ENCODE data around the gene CDC73. TPM values are rescaled to one million over a fixed set of nuclear protein-coding genes. Genes with fewer than 3 reads are reported as not detected.

Gene CDC73
- total RNA-seq, 2 experiments from 2014 or later: 47.9 to 49.3 TPM

- Mint-ChIP-seq H3K9me3 (no peaks in the 10 kb centered on the region), H3K4me3 (peak overlapping the region; percentile 89), H3K36me3 (peaks cover 2% of the 10 kb centered on the region), H3K4me1 (ENCODE audit: low read depth) (peaks cover 17% of the 10 kb centered on the region), H3K27ac (peak overlapping the region; percentile 62), H3K27me3 (no peaks in the 10 kb centered on the region)
- peak; percentile 44 for DNase-seq
- intact Hi-C loops (cut with micrococcal nuclease): no loop called here
- ChIA-PET CTCF (interaction anchor here (0.6 to 1.8 kb wide), 5 partner anchors 9 to 45 kb away, joined by 3 to 7 read pairs (median 5); partner anchors contain the start of genes CDC73, RO60 and UCHL5), POLR2A (interaction anchor here (0.7 to 2.6 kb wide), 6 partner anchors 9 to 121 kb away, joined by 3 to 12 read pairs (median 4); partner anchors contain the start of genes CDC73, RO60 and UCHL5)
Measured at GRCh38 chr1:193104502-193104906, 17.3 kb upstream of the CDC73 start.

- peak; percentile 73 for DNase-seq
- POLR2A ChIA-PET: interaction anchor here (0.7 to 2.6 kb wide), 6 partner anchors 8 to 122 kb away, joined by 3 to 12 read pairs (median 4); partner anchors contain the start of genes RO60 and UCHL5
Measured at GRCh38 chr1:193104907-193105820, 16.7 kb upstream of the CDC73 start, which contains the start of gene GLRX2. GLRX2 (minus strand) TSS chr1:193105414; CDS start chr1:193105382, 32 bp downstream.

GRCh38 chr1:193105821-193106177, 16.0 kb upstream of the CDC73 start:
- Mint-ChIP-seq H3K4me1 (ENCODE audit: low read depth) (peaks cover 17% of the 10 kb centered on the region), H3K36me3 (peaks cover 2% of the 10 kb centered on the region), H3K27ac (peak overlapping the region; percentile 72), H3K9me3 (no peaks in the 10 kb centered on the region), H3K4me3 (peak overlapping the region; percentile 89), H3K27me3 (no peaks in the 10 kb centered on the region)
- intact Hi-C loops (cut with micrococcal nuclease): loop anchor here (1.0 kb wide), 2 partner anchors 17 to 46 kb away; partner anchors contain the start of genes CDC73, RO60 and UCHL5
- CTCF ChIA-PET: interaction anchor here (1.1 to 1.2 kb wide), 2 partner anchors 17 to 48 kb away, joined by 3 to 7 read pairs; no protein-coding TSS in a partner anchor
- DNase-seq: no peak
- POLR2A ChIA-PET: interaction anchor here (0.7 to 2.6 kb wide), 3 partner anchors 13 to 47 kb away, joined by 3 to 12 read pairs (median 5); partner anchors contain the start of genes RO60 and UCHL5

More at GRCh38 chr1:193104907-193105820, 16.7 kb upstream of the CDC73 start, which contains the start of gene GLRX2:
- peak within 1 kb of the TSS; percentile 89 for H3K4me3 Mint-ChIP-seq
- no peaks in the 10 kb centered on the region for H3K9me3 Mint-ChIP-seq
- intact Hi-C loops (cut with micrococcal nuclease): loop anchor here (1.0 kb wide), 2 partner anchors 17 to 46 kb away; partner anchors contain the start of genes CDC73, RO60 and UCHL5
- peak within 1 kb of the TSS; percentile 72 for H3K27ac Mint-ChIP-seq
- no peaks in the 10 kb centered on the region for H3K27me3 Mint-ChIP-seq
- CTCF ChIA-PET: interaction anchor here (0.6 to 1.8 kb wide), 5 partner anchors 9 to 46 kb away, joined by 3 to 7 read pairs (median 5); partner anchors contain the start of genes CDC73, RO60 and UCHL5
- peaks cover 2% of the 10 kb centered on the region for H3K36me3 Mint-ChIP-seq
- H3K4me1 Mint-ChIP-seq (ENCODE audit: low read depth): peaks cover 17% of the 10 kb centered on the region

GRCh38 chr1:193108471-193108870, 13.4 kb upstream of the CDC73 start:
- ChIA-PET POLR2A (interaction anchor here (1.3 kb wide), 1 partner anchor 50 kb away, joined by 3 read pairs; no protein-coding TSS in a partner anchor), CTCF (no interaction called here)
- Mint-ChIP-seq H3K27ac (no peak overlapping the region), H3K9me3 (no peaks in the 10 kb centered on the region), H3K27me3 (no peaks in the 10 kb centered on the region), H3K36me3 (no peaks in the 10 kb centered on the region), H3K4me3 (no peak overlapping the region), H3K4me1 (ENCODE audit: low read depth) (peaks cover 11% of the 10 kb centered on the region)
- intact Hi-C loops (cut with micrococcal nuclease): no loop called here
- no peak for DNase-seq

GRCh38 chr1:193109619-193110018, 12.2 kb upstream of the CDC73 start:
- no peaks in the 10 kb centered on the region for H3K36me3 Mint-ChIP-seq
- no peak overlapping the region for H3K4me3 Mint-ChIP-seq
- intact Hi-C loops (cut with micrococcal nuclease): no loop called here
- CTCF ChIA-PET: no interaction called here
- no peak for DNase-seq
- no peak overlapping the region for H3K27ac Mint-ChIP-seq
- no peaks in the 10 kb centered on the region for H3K9me3 Mint-ChIP-seq
- H3K4me1 Mint-ChIP-seq (ENCODE audit: low read depth): peaks cover 4% of the 10 kb centered on the region
- H3K27me3 Mint-ChIP-seq: no peaks in the 10 kb centered on the region
- POLR2A ChIA-PET: no interaction called here

DNA sequence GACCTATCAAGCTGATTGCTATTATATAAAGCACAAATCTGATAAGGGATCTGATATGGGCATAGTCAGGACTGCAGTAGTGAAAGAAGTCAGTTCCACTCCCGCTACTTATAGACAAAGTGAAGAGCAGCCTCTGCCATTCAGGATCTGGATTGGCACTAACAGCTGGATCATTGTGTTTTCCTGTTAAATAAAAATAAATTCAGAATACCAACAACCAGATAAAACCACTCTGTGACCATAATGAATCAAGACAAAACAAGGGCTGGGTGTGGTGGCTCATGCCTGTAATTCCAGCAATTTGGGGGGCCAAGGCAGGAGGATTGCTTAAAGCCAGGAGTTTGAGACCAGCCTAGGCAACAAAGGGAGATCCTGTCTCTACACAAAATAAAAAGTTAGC, 11.6 kb upstream of the CDC73 start:
- Mint-ChIP-seq H3K4me3 (no peak overlapping the region), H3K36me3 (no peaks in the 10 kb centered on the region), H3K4me1 (ENCODE audit: low read depth) (peaks cover 4% of the 10 kb centered on the region), H3K9me3 (no peaks in the 10 kb centered on the region), H3K27me3 (no peaks in the 10 kb centered on the region), H3K27ac (no peak overlapping the region)
- no peak for DNase-seq
- intact Hi-C loops (cut with micrococcal nuclease): no loop called here
- CTCF ChIA-PET: no interaction called here
- POLR2A ChIA-PET: interaction anchor here (1.0 kb wide), 1 partner anchor 10 kb away, joined by 3 read pairs; no protein-coding TSS in a partner anchor

GRCh38 chr1:193110864-193111263, 11.0 kb upstream of the CDC73 start:
- H3K4me1 Mint-ChIP-seq (ENCODE audit: low read depth): no peaks in the 10 kb centered on the region
- intact Hi-C loops (cut with micrococcal nuclease): no loop called here
- CTCF ChIA-PET: no interaction called here

DNA sequence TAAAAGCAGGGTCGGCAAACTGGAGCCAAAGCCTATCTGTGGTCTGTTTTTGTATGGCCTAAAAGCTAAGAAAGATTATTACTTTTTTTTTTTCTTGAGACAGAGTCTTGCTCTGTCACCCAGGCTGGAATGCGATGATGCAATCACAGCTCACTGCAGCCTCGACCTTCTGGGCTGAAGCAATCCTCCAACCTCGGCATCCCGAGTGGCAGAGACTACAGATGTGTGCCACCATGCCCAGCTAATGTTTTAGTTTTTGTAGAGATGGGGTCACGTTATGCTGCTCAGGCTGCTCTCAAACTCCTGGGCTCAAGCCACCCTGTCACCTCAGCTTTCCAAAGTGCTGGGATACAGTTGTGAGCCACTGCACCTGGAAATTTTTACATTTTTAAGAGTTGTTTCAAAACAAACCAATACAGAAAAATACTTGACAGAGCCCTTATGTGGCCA, 10.2 kb upstream of the CDC73 start:
- Mint-ChIP-seq H3K27ac (no peak overlapping the region), H3K9me3 (no peaks in the 10 kb centered on the region), H3K4me3 (no peak overlapping the region), H3K4me1 (ENCODE audit: low read depth) (no peaks in the 10 kb centered on the region), H3K27me3 (no peaks in the 10 kb centered on the region), H3K36me3 (no peaks in the 10 kb centered on the region)
- ChIA-PET CTCF (interaction anchor here (0.6 kb wide), 1 partner anchor 20 kb away, joined by 3 read pairs; no protein-coding TSS in a partner anchor), POLR2A (no interaction called here)
- intact Hi-C loops (cut with micrococcal nuclease): no loop called here
- DNase-seq: no peak

More at GRCh38 chr1:193110864-193111263, 11.0 kb upstream of the CDC73 start:
- Mint-ChIP-seq H3K27me3 (no peaks in the 10 kb centered on the region), H3K4me3 (no peak overlapping the region), H3K9me3 (no peaks in the 10 kb centered on the region), H3K27ac (no peak overlapping the region), H3K36me3 (no peaks in the 10 kb centered on the region)
- DNase-seq: no peak
- POLR2A ChIA-PET: interaction anchor here (1.0 kb wide), 1 partner anchor 9 kb away, joined by 3 read pairs; no protein-coding TSS in a partner anchor

- POLR2A ChIA-PET: interaction anchor here (1.0 kb wide), 1 partner anchor 9 kb away, joined by 4 read pairs; no protein-coding TSS in a partner anchor
Measured at GRCh38 chr1:193113258-193113991, 8.4 kb upstream of the CDC73 start.

DNA sequence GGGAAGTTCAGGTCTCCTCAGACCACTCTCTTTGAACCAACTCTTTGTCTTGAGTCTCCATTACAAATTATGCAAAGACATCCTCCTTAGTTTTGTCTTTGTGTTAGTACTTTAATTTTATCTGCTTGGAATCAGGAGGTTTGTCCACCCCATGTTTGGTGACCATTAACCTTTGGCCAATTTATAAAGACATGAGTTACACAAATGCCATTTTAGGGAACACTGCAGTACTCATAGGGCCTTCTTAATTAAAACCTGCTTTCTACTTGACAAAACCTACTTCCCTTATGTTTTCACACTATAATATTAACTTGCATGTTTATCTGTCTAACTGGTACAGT, 7.9 kb upstream of the CDC73 start:
- H3K27ac Mint-ChIP-seq: no peak overlapping the region
- H3K36me3 Mint-ChIP-seq: no peaks in the 10 kb centered on the region
- H3K4me3 Mint-ChIP-seq: no peak overlapping the region
- H3K27me3 Mint-ChIP-seq: no peaks in the 10 kb centered on the region
- H3K9me3 Mint-ChIP-seq: no peaks in the 10 kb centered on the region
- POLR2A ChIA-PET: interaction anchor here (1.0 kb wide), 1 partner anchor 10 kb away, joined by 4 read pairs; no protein-coding TSS in a partner anchor
- H3K4me1 Mint-ChIP-seq (ENCODE audit: low read depth): peaks cover 5% of the 10 kb centered on the region
- CTCF ChIA-PET: interaction anchor here (1.3 kb wide), 1 partner anchor 9 kb away, joined by 5 read pairs; no protein-coding TSS in a partner anchor
- no peak for DNase-seq
- intact Hi-C loops (cut with micrococcal nuclease): no loop called here

More at GRCh38 chr1:193113258-193113991, 8.4 kb upstream of the CDC73 start:
- Mint-ChIP-seq H3K4me1 (ENCODE audit: low read depth) (peaks cover under 1% of the 10 kb centered on the region), H3K27me3 (no peaks in the 10 kb centered on the region), H3K4me3 (no peak overlapping the region), H3K27ac (no peak overlapping the region), H3K36me3 (no peaks in the 10 kb centered on the region), H3K9me3 (no peaks in the 10 kb centered on the region)
- CTCF ChIA-PET: interaction anchor here (1.3 kb wide), 1 partner anchor 9 kb away, joined by 5 read pairs; no protein-coding TSS in a partner anchor
- intact Hi-C loops (cut with micrococcal nuclease): no loop called here
- DNase-seq: no peak

- Mint-ChIP-seq H3K4me1 (ENCODE audit: low read depth) (peaks cover 10% of the 10 kb centered on the region), H3K36me3 (no peaks in the 10 kb centered on the region), H3K9me3 (no peaks in the 10 kb centered on the region), H3K27ac (no peak overlapping the region), H3K4me3 (no peak overlapping the region), H3K27me3 (no peaks in the 10 kb centered on the region)
- no peak for DNase-seq
- intact Hi-C loops (cut with micrococcal nuclease): no loop called here
- ChIA-PET CTCF (interaction anchor here (1.3 kb wide), 1 partner anchor 10 kb away, joined by 5 read pairs; no protein-coding TSS in a partner anchor), POLR2A (no interaction called here)
Measured at GRCh38 chr1:193114485-193115095, 7.2 kb upstream of the CDC73 start.
